Panc1 (cell line): ENCODE data around the gene TSHZ2. TPM values are rescaled to one million over a fixed set of nuclear protein-coding genes. Genes with fewer than 3 reads are reported as not detected.
A peak's percentile ranks its signal among the peaks of the same experiment; 100 is the strongest.

ENCODE experiments used
- ATAC-seq: fragments of 200-7000 bp; cut with Tn5 transposase; 2 replicates; pipeline ENCODE4 v1.9.1; 2020; ENCODE audit warnings: mild to moderate bottlenecking, moderate library complexity
- BruUV-seq: library from RNA; stranded (reverse); fragments of 400-500 nt; replicated peaks from 2 replicates; lab custom pipeline; 2021; lab: Mats Ljungman, UMichigan
- CTCF ChIA-PET: fragments of 300-600 bp; sonication (Branson Sonifier 250); formaldehyde crosslinking; loops from one replicate; lab custom pipeline; 2022; ENCODE audit warnings: antibody characterized with exemption; lab: Charles Lee
- POLR2A ChIA-PET: fragments of 300-600 bp; sonication (Branson Sonifier 250); formaldehyde crosslinking; loops from one replicate; lab custom pipeline; 2022; ENCODE audit warnings: antibody characterized with exemption; lab: Charles Lee
- DNase-seq: peaks from one replicate; pipeline ENCODE4 v3.0.0-alpha.2; 2010; ENCODE audit warnings: low read depth, low spot score
- H3K27ac ChIP-seq: 2 replicates; pipeline ENCODE4 v1.5.1; 2011; ENCODE audit warnings: mild to moderate bottlenecking, low read length, inconsistent platforms
- H3K27me3 ChIP-seq: fragments of 200-500 bp; sonication (Bioruptor generic); 2 replicates; pipeline ENCODE4 v1.6.0; 2014; ENCODE audit warnings: low read length, inconsistent platforms; ENCODE audit not compliant: control insufficient read depth, insufficient read depth
- H3K36me3 ChIP-seq: fragments of 200-500 bp; sonication (Bioruptor generic); 2 replicates; pipeline ENCODE4 v1.5.1; 2014; ENCODE audit warnings: inconsistent platforms, mild to moderate bottlenecking, low read length, moderate library complexity; ENCODE audit not compliant: control insufficient read depth, insufficient read depth
- H3K4me1 ChIP-seq: 2 replicates; pipeline ENCODE4 v1.5.1; 2011; ENCODE audit warnings: inconsistent platforms, mild to moderate bottlenecking, low read length, moderate library complexity; ENCODE audit not compliant: control insufficient read depth, insufficient read depth
- H3K4me3 ChIP-seq, 2 experiments: 2 replicates each; pipeline ENCODE4 v1.5.1; 2011 to 2012; ENCODE audit warnings: low read depth in 2 of 2, low read length in 2 of 2, mild to moderate bottlenecking in 2 of 2, inconsistent platforms in 1 of 2, moderate library complexity in 1 of 2
- H3K9me3 ChIP-seq: fragments of 200-500 bp; sonication (Bioruptor generic); 2 replicates; pipeline ENCODE4 v1.5.1; 2014; ENCODE audit warnings: low read depth, mild to moderate bottlenecking, inconsistent platforms, low read length, moderate library complexity; ENCODE audit not compliant: control insufficient read depth, insufficient read depth
- CTCF ChIP-seq: fragments of 450-650 bp; IDR thresholded peaks from 2 replicates; pipeline ENCODE4 v1.5.1; 2017; ENCODE audit warnings: mild to moderate bottlenecking
- POLR2AphosphoS5 ChIP-seq: IDR thresholded peaks from 2 replicates; pipeline ENCODE4 v1.6.1; 2012; ENCODE audit warnings: mild to moderate bottlenecking, low read depth, low read length, moderate library complexity
- SIN3A ChIP-seq: IDR thresholded peaks from 2 replicates; pipeline ENCODE4 v1.6.1; 2012; ENCODE audit warnings: low read depth, mild to moderate bottlenecking, low read length, moderate library complexity, borderline replicate concordance; ENCODE audit not compliant: insufficient read depth
- TCF7L2 ChIP-seq: IDR thresholded peaks from 2 replicates; pipeline ENCODE4 v1.6.1; 2011; ENCODE audit warnings: mild to moderate bottlenecking, low read depth, low read length, inconsistent platforms
- in situ Hi-C: cut with HindIII; loops from 2 replicates; pipeline ENCODE4 v1.10.0; 2016; ENCODE audit warnings: low sequenced_read_pairs, low pct_unique_long_range_greater_than_20kb
- intact Hi-C: fragments of 100-400 bp; cut with micrococcal nuclease; formaldehyde crosslinking; loops from one replicate; pipeline ENCODE4 v1.10.0; 2022; ENCODE audit not compliant: unreplicated experiment
- total RNA-seq: library from RNA; stranded (reverse); gene quantifications from one replicate; pipeline ENCODE4 v1.2.1, GENCODE V29; 2021; ENCODE audit not compliant: unreplicated experiment
- TF ChIP-seq, protein P1 (sequence below), 2 experiments: IDR thresholded peaks; 2 replicates each; pipeline ENCODE4 v1.6.1; 2011 to 2012; ENCODE audit warnings: low read depth in 2 of 2, control low read depth in 1 of 2, low read length in 1 of 2, mild to moderate bottlenecking in 1 of 2, moderate library complexity in 1 of 2; ENCODE audit not compliant: insufficient read depth in 1 of 2

The TSHZ2 gene
- total RNA-seq, 1 experiment from 2014 or later: 0.36 TPM

DNA sequence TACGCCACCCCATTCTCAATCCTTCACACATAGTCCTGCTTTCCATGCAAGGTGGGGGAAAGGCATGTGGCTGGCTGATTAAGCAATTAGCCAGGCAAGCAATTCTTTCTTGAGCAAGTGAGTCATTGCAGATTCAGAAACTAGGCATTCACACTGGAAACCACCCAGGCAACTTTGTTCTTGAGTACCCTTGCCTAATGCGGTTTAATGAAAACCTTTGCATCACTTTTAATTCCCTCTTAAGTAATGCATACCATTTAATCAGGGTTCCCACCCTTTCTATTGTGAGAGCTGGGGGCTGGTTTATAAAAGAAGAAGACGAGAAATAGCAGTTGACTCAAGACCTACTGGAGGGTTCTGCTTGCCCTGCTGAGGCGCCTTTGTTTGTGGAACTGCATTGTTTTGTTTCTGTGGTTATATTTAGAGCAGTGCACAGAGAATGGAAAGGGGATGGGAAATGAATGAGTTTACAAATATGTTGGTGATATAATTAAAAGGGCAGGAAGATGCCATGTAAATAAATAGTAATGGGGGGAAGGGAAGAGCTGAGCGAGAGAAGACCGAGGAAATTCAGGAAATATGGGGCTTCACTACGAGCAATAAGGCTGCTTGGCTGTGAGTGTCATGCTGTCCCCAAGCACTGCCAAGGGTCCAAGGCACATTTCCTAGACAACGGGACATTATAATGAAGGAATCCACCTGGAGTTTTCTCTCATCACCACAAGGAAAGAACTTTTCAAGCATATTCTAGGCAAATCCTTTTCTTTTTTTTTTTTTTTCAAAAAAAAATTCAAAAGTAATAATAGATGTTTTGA lies 48.8 kb upstream of the TSHZ2 start:
- ATAC-seq (peak; percentile 42), DNase-seq (peak; percentile 45)
- no peaks in the 10 kb centered on the region for H3K36me3 ChIP-seq
- no TSS peak for BruUV-seq
- H3K4me3 ChIP-seq: no peak overlapping the region
- H3K27me3 ChIP-seq: no peaks in the 10 kb centered on the region
- intact Hi-C loops: no loop called here
- in situ Hi-C loops: no loop called here
- H3K27ac ChIP-seq: no peak overlapping the region
- H3K9me3 ChIP-seq: no peaks in the 10 kb centered on the region
- no peaks in the 10 kb centered on the region for H3K4me1 ChIP-seq
- CTCF ChIA-PET: interaction anchor here (0.6 kb wide), 1 partner anchor 61 kb away, joined by 3 read pairs; no protein-coding TSS in a partner anchor
- POLR2A ChIA-PET: no interaction called here
- TF ChIP-seq CTCF (no peak), SIN3A (no peak), POLR2AphosphoS5 (no peak), TCF7L2 (no peak)

GRCh38 chr20:52924411-52925271 lies 47.5 kb upstream of the TSHZ2 start:
- ChIA-PET CTCF (no interaction called here), POLR2A (no interaction called here)
- no peaks in the 10 kb centered on the region for H3K4me1 ChIP-seq
- TF ChIP-seq SIN3A: no peak
- no peak for TF ChIP-seq CTCF
- no peak for TF ChIP-seq POLR2AphosphoS5
- no peak for TF ChIP-seq TCF7L2
- TF ChIP-seq, protein P1, sequence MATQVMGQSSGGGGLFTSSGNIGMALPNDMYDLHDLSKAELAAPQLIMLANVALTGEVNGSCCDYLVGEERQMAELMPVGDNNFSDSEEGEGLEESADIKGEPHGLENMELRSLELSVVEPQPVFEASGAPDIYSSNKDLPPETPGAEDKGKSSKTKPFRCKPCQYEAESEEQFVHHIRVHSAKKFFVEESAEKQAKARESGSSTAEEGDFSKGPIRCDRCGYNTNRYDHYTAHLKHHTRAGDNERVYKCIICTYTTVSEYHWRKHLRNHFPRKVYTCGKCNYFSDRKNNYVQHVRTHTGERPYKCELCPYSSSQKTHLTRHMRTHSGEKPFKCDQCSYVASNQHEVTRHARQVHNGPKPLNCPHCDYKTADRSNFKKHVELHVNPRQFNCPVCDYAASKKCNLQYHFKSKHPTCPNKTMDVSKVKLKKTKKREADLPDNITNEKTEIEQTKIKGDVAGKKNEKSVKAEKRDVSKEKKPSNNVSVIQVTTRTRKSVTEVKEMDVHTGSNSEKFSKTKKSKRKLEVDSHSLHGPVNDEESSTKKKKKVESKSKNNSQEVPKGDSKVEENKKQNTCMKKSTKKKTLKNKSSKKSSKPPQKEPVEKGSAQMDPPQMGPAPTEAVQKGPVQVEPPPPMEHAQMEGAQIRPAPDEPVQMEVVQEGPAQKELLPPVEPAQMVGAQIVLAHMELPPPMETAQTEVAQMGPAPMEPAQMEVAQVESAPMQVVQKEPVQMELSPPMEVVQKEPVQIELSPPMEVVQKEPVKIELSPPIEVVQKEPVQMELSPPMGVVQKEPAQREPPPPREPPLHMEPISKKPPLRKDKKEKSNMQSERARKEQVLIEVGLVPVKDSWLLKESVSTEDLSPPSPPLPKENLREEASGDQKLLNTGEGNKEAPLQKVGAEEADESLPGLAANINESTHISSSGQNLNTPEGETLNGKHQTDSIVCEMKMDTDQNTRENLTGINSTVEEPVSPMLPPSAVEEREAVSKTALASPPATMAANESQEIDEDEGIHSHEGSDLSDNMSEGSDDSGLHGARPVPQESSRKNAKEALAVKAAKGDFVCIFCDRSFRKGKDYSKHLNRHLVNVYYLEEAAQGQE (IDR thresholded peaks at IDR 0.05; ENCODE audit: insufficient read depth in 1 of 2, low read depth in 2 of 2, low read length in 1 of 2): no peak
- no peaks in the 10 kb centered on the region for H3K27me3 ChIP-seq
- H3K4me3 ChIP-seq: no peak overlapping the region
- intact Hi-C loops: no loop called here
- no peak overlapping the region for H3K27ac ChIP-seq
- in situ Hi-C loops: no loop called here
- H3K36me3 ChIP-seq: no peaks in the 10 kb centered on the region
- no TSS peak for BruUV-seq
- no peaks in the 10 kb centered on the region for H3K9me3 ChIP-seq
- ATAC-seq: no peak
- no peak for DNase-seq
